Upper lobe of right lung (tissue), 1 donor: ENCODE results near the gene SDHA. TPM values are rescaled to one million over a fixed set of nuclear protein-coding genes. Genes with fewer than 3 reads are reported as not detected.

Source experiments
- ATAC-seq: fragments of 200-7000 bp; cut with Tn5 transposase; one replicate; pipeline ENCODE4 v1.9.1; 2020; ENCODE audit warnings: mild to moderate bottlenecking, moderate library complexity
- DNase-seq: peaks from one replicate; pipeline ENCODE4 v3.0.0-alpha.2; 2020
- H3K27ac ChIP-seq: fragments of 200-600 bp; one replicate; pipeline ENCODE4 v1.8.0; 2022
- H3K27me3 ChIP-seq: fragments of 200-600 bp; one replicate; pipeline ENCODE4 v1.8.0; 2022; ENCODE audit warnings: mild to moderate bottlenecking
- H3K36me3 ChIP-seq: fragments of 200-600 bp; one replicate; pipeline ENCODE4 v1.8.0; 2022
- H3K4me1 ChIP-seq: fragments of 200-600 bp; one replicate; pipeline ENCODE4 v1.8.0; 2022
- H3K4me3 ChIP-seq: fragments of 200-600 bp; one replicate; pipeline ENCODE4 v1.8.0; 2022; ENCODE audit warnings: mild to moderate bottlenecking
- H3K9me3 ChIP-seq: fragments of 200-600 bp; one replicate; pipeline ENCODE4 v1.8.0; 2022
- intact Hi-C: fragments of 100-400 bp; cut with DNase I; formaldehyde crosslinking; loops from one replicate; pipeline ENCODE4 v1.11.0; 2022
- total RNA-seq: library from RNA; stranded (reverse); fragmentation: NEBNext Ultra II Directional; extraction: Animal tissue kit (Norgen Biotek cat#: 25700); gene quantifications from one replicate; pipeline ENCODE4 v1.2.1, GENCODE V29; 2021
- TF ChIP-seq, protein P1 (sequence below): fragments of 200-600 bp; IDR thresholded peaks from one replicate; pipeline ENCODE4 v1.8.0; 2022; ENCODE audit warnings: antibody characterized with exemption
- donor health status: DM: no; HTN: yes; CAD: no; lungs with severe emphysema.

Gene SDHA
- total RNA-seq, 1 donor from 2014 or later, result 94.0 TPM

DNA sequence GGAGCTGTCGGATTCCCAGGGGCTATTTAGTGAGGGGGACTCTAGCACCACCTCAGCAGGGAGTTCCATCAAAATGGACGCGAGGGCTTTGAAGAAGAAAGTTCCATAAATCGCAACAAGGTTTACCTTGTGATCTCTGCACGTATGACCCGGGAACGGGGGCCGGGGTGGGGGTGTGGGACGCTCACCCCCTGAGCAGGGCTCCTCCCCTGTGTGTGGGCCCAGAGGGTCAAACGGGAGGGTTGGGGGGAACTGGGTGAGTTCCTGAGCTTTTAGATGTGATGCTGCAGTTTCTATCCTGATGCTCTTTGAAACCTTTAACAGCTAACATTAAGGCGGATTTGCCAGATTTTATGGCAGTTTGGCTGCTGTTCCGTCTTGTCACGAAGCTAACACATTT is 45.7 kb upstream of the SDHA start:
- Histone ChIP-seq H3K27me3 (no peaks in the 10 kb centered on the region), H3K27ac (no peak overlapping the region), H3K36me3 (no peaks in the 10 kb centered on the region), H3K9me3 (no peaks in the 10 kb centered on the region), H3K4me3 (no peak overlapping the region), H3K4me1 (peaks cover 8% of the 10 kb centered on the region)
- ATAC-seq, result no peak
- intact Hi-C loops, result no loop called here
- TF ChIP-seq, protein P1, sequence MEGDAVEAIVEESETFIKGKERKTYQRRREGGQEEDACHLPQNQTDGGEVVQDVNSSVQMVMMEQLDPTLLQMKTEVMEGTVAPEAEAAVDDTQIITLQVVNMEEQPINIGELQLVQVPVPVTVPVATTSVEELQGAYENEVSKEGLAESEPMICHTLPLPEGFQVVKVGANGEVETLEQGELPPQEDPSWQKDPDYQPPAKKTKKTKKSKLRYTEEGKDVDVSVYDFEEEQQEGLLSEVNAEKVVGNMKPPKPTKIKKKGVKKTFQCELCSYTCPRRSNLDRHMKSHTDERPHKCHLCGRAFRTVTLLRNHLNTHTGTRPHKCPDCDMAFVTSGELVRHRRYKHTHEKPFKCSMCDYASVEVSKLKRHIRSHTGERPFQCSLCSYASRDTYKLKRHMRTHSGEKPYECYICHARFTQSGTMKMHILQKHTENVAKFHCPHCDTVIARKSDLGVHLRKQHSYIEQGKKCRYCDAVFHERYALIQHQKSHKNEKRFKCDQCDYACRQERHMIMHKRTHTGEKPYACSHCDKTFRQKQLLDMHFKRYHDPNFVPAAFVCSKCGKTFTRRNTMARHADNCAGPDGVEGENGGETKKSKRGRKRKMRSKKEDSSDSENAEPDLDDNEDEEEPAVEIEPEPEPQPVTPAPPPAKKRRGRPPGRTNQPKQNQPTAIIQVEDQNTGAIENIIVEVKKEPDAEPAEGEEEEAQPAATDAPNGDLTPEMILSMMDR, result no peak
- peak; percentile 40 for DNase-seq

GRCh38 chr5:172841-173251 is 45.3 kb upstream of the SDHA start:
- Histone ChIP-seq H3K4me1 (peaks cover 8% of the 10 kb centered on the region), H3K9me3 (no peaks in the 10 kb centered on the region), H3K27ac (no peak overlapping the region), H3K27me3 (no peaks in the 10 kb centered on the region), H3K36me3 (no peaks in the 10 kb centered on the region), H3K4me3 (no peak overlapping the region)
- intact Hi-C loops, result no loop called here
- TF ChIP-seq, protein P1, result no peak
- DNase-seq (peak; percentile 22), ATAC-seq (no peak)

GRCh38 chr5:173392-174290 is 44.5 kb upstream of the SDHA start:
- no peaks in the 10 kb centered on the region for H3K9me3 ChIP-seq
- H3K4me1 ChIP-seq, result peaks cover 8% of the 10 kb centered on the region
- H3K27ac ChIP-seq, result no peak overlapping the region
- intact Hi-C loops, result no loop called here
- DNase-seq (peak; percentile 61), ATAC-seq (no peak)
- TF ChIP-seq, protein P1, result no peak
- no peaks in the 10 kb centered on the region for H3K27me3 ChIP-seq
- no peak overlapping the region for H3K4me3 ChIP-seq
- no peaks in the 10 kb centered on the region for H3K36me3 ChIP-seq

DNA sequence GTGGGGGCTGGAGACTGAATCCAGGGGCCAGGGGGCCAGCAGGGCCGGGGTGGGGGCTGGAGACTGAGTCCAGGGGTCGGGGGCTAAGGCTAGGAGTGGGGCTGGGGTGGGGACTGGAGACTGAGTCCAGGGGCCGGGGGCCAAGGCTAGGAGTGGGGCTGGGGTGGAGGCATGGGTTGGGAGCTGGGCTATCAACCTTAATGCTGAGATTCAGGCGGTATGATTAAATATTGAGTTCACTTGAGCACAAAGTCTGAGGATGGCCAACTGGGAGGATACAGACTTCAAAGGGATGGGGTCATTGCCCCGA is 43.9 kb upstream of the SDHA start:
- intact Hi-C loops, result no loop called here
- no peak for DNase-seq
- H3K27ac ChIP-seq, result no peak overlapping the region
- no peaks in the 10 kb centered on the region for H3K9me3 ChIP-seq
- H3K36me3 ChIP-seq, result no peaks in the 10 kb centered on the region
- H3K4me3 ChIP-seq, result no peak overlapping the region
- ATAC-seq, result no peak
- no peaks in the 10 kb centered on the region for H3K27me3 ChIP-seq
- TF ChIP-seq, protein P1, result no peak
- H3K4me1 ChIP-seq, result peaks cover 3% of the 10 kb centered on the region

- ATAC-seq, result no peak
- intact Hi-C loops, result no loop called here
- DNase-seq, result no peak
Measured at GRCh38 chr5:174876-175465, 43.1 kb upstream of the SDHA start.

More at GRCh38 chr5:174876-175465, 43.1 kb upstream of the SDHA start:
- Histone ChIP-seq H3K36me3 (no peaks in the 10 kb centered on the region), H3K4me1 (no peaks in the 10 kb centered on the region), H3K27me3 (no peaks in the 10 kb centered on the region), H3K4me3 (no peak overlapping the region), H3K9me3 (no peaks in the 10 kb centered on the region), H3K27ac (no peak overlapping the region)
- TF ChIP-seq, protein P1, result no peak
